PC-9 (cell line): ENCODE measurements around the gene BANF2.

Experiments used
- CTCF ChIP-seq: fragments of 200-600 bp; sonication (generic); conservative IDR thresholded peaks from 2 replicates; pipeline ENCODE4 v1.6.1; 2017; ENCODE audit warnings: mixed run types, antibody characterized with exemption, mild to moderate bottlenecking, moderate library complexity
- EZH2 ChIP-seq: fragments of 200-600 bp; sonication (generic); IDR thresholded peaks from 2 replicates; pipeline ENCODE4 v1.8.0; 2017; ENCODE audit warnings: antibody characterized with exemption, low read depth

GRCh38 chr20:17676378-17676759 lies 23.4 kb upstream of the BANF2 start:
- TF ChIP-seq CTCF (no peak), EZH2 (no peak)
